A204.1 (cell line): Measurements from ENCODE around the gene FHIT.
A peak's percentile ranks its signal among the peaks of the same experiment; 100 is the strongest.

Experiments used
- FAIRE-seq: peaks from 2 replicates; lab custom pipeline; 2012; peaks lifted over from hg19 to GRCh38; lab: Jason Lieb, UNC

FHIT gene

GRCh38 chr3:59873576-59874230 is 1377.5 kb downstream of the FHIT start:
- FAIRE-seq: no peak

GRCh38 chr3:59872128-59872527 is 1379.1 kb downstream of the FHIT start:
- no peak for FAIRE-seq

- no peak for FAIRE-seq
These were observed 1383.9 kb downstream of the FHIT start for GRCh38 chr3:59867185-59868002.

DNA sequence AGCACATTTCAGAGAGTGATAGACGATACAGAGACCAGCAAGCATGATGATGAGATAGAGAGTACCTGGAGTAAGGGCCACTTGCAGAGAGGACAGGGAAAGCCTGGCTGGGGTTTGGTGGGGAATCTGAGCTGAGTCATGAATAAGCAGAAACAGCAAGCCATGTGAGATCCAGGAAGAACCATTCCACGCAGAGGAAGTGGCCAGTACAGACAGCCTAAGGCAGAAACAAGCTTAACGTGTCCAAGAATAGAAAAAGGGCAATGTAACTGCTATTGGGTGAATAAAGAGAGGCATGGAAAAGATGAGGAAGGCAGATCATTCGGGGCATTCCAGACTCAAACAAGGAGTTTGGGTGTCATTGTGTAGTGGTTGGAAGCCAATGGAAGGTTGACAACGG is 1385.2 kb downstream of the FHIT start:
- FAIRE-seq: no peak

- no peak for FAIRE-seq
These were observed 1385.9 kb downstream of the FHIT start for GRCh38 chr3:59865351-59865750.

- FAIRE-seq: no peak
These were observed 1388.6 kb downstream of the FHIT start for GRCh38 chr3:59862686-59863085.

DNA sequence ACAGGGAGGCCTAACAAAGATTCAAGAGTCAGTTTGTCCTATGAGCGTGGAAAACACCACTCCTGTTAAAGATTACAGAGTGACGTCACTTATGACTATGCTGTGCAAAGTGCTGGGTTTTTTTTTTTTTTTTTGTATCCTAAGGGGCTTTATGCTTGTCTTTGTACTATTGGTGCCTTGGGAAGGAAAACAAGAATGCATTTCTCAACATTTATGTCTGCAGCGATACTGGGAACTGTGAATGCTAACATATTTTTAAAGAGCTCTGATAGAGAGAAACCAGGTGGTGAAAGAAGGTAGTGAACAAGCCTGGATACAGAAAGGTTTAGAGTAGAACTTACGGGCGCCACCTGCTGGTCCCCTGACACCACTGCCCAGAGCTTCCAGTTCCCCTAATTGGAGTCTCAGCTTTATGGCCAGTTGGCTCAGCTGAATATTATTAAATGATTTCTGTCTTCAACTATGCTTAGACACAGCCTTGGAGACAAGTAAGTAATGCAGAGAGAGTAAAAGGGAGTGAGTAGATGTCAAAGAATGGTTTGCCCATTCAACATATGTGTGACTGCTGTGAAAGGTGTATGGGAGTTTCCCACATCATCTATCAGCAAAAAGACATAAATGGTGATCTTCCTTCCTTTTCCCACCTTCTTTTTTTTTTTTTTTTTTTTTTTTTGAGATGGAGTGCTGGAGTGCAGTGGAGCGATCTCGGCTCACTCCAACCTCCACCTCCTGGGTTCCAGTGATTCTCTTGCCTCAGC is 1393.5 kb downstream of the FHIT start:
- FAIRE-seq: peak; percentile 80

GRCh38 chr3:59856934-59857460 is 1394.3 kb downstream of the FHIT start:
- FAIRE-seq: no peak

- no peak for FAIRE-seq
These were observed 1397.1 kb downstream of the FHIT start for GRCh38 chr3:59854061-59854709.

DNA sequence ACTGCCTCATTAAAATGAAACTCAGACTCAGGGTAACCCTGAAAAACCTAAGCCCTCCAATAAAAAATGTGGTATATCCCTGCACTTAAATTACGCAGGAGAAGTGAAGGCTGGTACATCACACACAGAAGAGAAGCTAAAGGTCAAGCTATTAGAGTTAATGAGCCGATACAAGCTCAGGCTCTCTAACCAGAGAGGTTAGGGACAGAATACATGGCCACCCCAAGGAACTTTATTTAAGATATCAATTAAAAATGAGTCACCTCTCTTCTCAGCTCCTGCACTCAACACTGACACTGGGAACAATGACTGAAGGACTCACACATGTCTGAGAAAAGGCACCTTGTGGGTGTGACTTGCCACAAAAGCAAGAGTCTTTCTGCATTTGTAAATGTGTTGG is 1400.8 kb downstream of the FHIT start:
- FAIRE-seq: no peak

DNA sequence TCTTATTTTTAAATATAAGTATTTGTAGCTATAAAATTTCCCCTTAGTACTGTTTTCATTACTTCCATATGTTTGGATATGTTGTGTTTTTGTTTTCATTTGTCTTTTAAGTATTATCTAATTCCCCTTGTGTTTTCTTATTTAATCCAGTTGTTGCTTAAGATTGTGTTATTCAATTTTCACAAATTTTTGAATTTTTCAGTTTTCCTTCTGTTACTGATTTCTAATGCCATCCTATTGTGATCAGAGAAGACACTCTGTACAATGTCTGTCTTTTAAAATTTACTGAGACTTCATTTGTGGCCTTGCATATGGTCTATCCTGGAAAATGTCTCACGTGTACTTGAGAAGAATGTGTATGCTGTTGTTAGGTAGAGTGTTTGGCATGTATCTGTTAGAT is 1405.9 kb downstream of the FHIT start:
- no peak for FAIRE-seq

- no peak for FAIRE-seq
These were observed 1407.4 kb downstream of the FHIT start for GRCh38 chr3:59843821-59844220.

- no peak for FAIRE-seq
These were observed 1411.3 kb downstream of the FHIT start for GRCh38 chr3:59839810-59840515.

DNA sequence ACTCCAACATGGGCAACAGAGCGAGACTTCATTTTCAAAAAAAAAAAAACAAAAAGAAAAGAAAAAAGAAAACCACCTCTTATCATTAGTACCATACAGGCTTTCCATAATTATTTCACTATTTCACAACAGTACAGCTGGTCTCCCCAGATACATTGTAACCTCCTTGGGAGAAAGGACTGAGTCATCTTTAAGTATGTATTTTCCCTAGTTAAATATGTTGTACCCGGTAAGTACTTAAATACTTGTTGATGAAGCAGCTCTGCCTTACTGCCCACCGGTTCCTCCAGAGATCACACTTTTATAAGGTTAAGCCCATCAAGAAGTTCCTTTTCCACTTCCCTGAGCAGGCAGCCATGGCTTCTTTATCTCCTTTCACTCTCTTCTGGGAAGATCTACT is 1412.0 kb downstream of the FHIT start:
- no peak for FAIRE-seq

GRCh38 chr3:59836531-59836930 is 1414.7 kb downstream of the FHIT start:
- FAIRE-seq: no peak

DNA sequence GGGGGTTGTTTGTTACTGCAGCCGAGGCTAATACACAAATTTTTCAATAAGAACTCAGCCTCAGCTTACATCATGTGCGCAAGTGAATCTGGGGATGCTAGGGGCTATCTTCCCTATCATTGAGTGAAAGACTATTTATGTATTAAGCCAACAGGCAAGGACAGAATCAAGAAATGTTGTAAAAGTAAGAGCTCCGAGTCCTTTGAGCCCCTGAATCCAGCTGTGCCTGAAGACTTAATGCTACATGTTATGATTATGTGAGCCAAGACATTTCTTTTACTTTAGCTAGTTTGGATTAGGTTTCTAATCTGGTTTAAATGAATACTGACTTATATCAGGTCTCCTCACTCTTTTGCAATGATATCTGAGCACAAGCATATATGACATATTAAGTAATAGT is 1418.5 kb downstream of the FHIT start:
- FAIRE-seq: no peak

GRCh38 chr3:59832241-59832640 is 1419.0 kb downstream of the FHIT start:
- no peak for FAIRE-seq

DNA sequence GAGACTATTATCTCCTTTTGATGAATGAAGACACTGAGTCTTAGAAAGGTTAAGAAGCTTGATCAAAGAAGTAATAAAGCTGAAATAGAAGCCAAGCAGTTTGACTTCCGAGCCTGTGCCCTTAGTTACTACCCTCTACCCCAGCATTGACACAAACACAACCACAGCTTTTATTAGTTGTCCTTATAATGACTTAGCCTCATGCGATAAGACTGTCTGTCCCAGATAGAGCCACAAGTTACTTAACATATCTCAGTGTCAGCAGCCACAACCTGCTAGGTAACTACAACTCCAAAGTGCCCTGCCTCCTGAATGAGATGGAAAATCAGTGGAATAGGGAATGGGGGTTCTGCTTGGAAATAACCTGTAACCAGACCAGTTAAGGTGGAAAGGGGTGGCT is 1419.9 kb downstream of the FHIT start:
- FAIRE-seq: no peak

DNA sequence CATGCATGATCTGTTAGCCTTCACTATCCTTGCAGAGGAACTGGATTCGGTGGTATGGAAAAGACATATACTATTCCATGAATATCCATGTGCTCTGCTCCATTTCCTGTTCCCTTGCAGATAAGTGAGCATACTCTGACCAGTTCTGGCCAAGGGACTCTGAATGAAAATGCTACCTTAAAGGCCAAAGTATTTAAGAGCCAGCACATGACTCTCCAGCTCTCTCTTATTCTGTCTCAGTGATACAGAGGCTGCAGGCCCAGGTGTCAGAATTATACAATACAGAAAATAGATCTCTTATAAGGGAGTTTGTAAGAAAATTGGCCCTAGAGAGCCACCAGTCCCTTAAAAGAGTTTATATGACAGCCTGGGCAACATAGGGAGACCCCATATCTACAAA is 1421.7 kb downstream of the FHIT start:
- FAIRE-seq: no peak

- no peak for FAIRE-seq
These were observed 1426.4 kb downstream of the FHIT start for GRCh38 chr3:59824876-59825275.

- no peak for FAIRE-seq
These were observed 1430.0 kb downstream of the FHIT start for GRCh38 chr3:59821274-59821673.
